Body of pancreas (tissue), 4 donors: ENCODE measurements around the gene UQCR10. TPM values are rescaled to one million over a fixed set of nuclear protein-coding genes. Genes with fewer than 3 reads are reported as not detected.

Experiments
- ATAC-seq: fragments of 150-250 bp; one replicate; pipeline ENCODE4 v1.9.1; 2016
- DNase-seq, 4 donors: peaks; one replicate each; pipeline ENCODE4 v3.0.0-alpha.2; 2019
- H3K27ac ChIP-seq, 4 donors: fragments of 200-600 bp; sonication (generic); 1 replicate in 3 of 4; 2 replicates in 1 of 4; pipeline versions ENCODE4 v1.5.1 to v1.6.1; 2016 to 2019; ENCODE audit warnings: mild to moderate bottlenecking in 1 of 4, mixed read lengths in 1 of 4, moderate library complexity in 1 of 4
- H3K27me3 ChIP-seq, 2 donors: fragments of 200-600 bp; sonication (generic); one replicate each; pipeline ENCODE4 v1.6.0; 2016; ENCODE audit warnings: mild to moderate bottlenecking in 1 of 2
- H3K36me3 ChIP-seq, 2 donors: fragments of 200-600 bp; sonication (generic); replicated peaks in 1 of 2; 2 replicates each; pipeline ENCODE4 v1.5.1; 2016; ENCODE audit warnings: low read depth in 2 of 2; ENCODE audit not compliant: insufficient read depth in 1 of 2
- H3K4me1 ChIP-seq: fragments of 200-600 bp; sonication (generic); one replicate; pipeline ENCODE4 v1.6.0; 2016
- H3K4me3 ChIP-seq, 2 donors: fragments of 200-600 bp; sonication (generic); 1 replicate in 1 of 2; 2 replicates in 1 of 2; pipeline ENCODE4 v1.5.1; 2016 to 2019
- H3K9me3 ChIP-seq, 3 donors: fragments of 200-600 bp; sonication (generic); 1 replicate in 2 of 3; 2 replicates in 1 of 3; pipeline ENCODE4 v1.5.1; 2016
- POLR2A ChIP-seq, 3 donors: fragments of 450-650 bp; IDR thresholded peaks; one replicate each; pipeline ENCODE4 v1.6.1; 2016; ENCODE audit warnings: antibody characterized with exemption in 3 of 3, mild to moderate bottlenecking in 2 of 3
- WGBS, 2 donors: methylation state at CpG; one replicate each; pipeline ENCODE4 v1.1.5; 2017; 5-methylcytosine and 5-hydroxymethylcytosine counted together
- intact Hi-C: fragments of 100-400 bp; cut with DNase I; formaldehyde crosslinking; loops from one replicate; pipeline ENCODE4 v1.15.1; 2023
- total RNA-seq, 2 donors: library from RNA; depleted of rRNA; stranded (reverse); fragments of >200 nt; gene quantifications; one replicate each; pipeline ENCODE4 v1.1.0, GENCODE V29; 2016
- TF ChIP-seq, protein P1 (sequence below), 7 experiments: fragments of 450-650 bp in 4 of 7; fragments of 200-600 bp in 3 of 7; sonication (generic) in 3 of 7; IDR thresholded peaks; one replicate each; pipeline ENCODE4 v1.5.1; 2016 to 2019; ENCODE audit warnings: antibody characterized with exemption in 7 of 7

Gene UQCR10
- total RNA-seq, 2 donors from 2014 or later = 21.0 to 27.4 TPM

DNA sequence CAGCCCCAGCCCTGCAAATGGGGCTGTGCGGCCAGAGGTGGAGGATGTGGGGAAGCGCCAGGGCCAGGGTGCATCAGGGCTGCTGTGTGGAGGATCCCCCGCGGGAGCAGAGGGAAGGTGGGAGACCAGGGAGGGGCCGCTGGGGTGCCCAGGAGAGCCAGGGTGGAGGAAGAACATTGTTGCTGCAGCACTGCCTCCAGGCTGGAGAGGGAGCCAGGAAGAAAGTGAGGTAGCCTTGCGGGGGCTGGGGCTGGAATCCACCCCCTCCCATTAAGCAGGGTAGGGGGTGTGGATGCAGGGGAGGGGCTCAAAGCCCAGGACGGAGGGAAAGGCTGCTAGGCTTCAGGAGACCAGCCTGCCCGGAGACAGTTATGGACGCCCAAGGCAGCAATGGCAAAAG lies 32.3 kb upstream of the UQCR10 start:
- TF ChIP-seq POLR2A (IDR thresholded peaks at IDR 0.05) = no peak
- TF ChIP-seq, protein P1, sequence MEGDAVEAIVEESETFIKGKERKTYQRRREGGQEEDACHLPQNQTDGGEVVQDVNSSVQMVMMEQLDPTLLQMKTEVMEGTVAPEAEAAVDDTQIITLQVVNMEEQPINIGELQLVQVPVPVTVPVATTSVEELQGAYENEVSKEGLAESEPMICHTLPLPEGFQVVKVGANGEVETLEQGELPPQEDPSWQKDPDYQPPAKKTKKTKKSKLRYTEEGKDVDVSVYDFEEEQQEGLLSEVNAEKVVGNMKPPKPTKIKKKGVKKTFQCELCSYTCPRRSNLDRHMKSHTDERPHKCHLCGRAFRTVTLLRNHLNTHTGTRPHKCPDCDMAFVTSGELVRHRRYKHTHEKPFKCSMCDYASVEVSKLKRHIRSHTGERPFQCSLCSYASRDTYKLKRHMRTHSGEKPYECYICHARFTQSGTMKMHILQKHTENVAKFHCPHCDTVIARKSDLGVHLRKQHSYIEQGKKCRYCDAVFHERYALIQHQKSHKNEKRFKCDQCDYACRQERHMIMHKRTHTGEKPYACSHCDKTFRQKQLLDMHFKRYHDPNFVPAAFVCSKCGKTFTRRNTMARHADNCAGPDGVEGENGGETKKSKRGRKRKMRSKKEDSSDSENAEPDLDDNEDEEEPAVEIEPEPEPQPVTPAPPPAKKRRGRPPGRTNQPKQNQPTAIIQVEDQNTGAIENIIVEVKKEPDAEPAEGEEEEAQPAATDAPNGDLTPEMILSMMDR (IDR thresholded peaks at IDR 0.05) = no peak
- H3K27ac ChIP-seq = no peak overlapping the region
- no peaks in the 10 kb centered on the region for H3K36me3 ChIP-seq
- 86 to 91% methylated on average over 8 of the region's 9 CpGs for WGBS, 2 donors
- ATAC-seq = no peak
- H3K27me3 ChIP-seq = no peaks in the 10 kb centered on the region
- H3K4me1 ChIP-seq = peaks cover 15% of the 10 kb centered on the region
- H3K4me3 ChIP-seq = no peak overlapping the region
- no peak for DNase-seq
- intact Hi-C loops = no loop called here
- no peaks in the 10 kb centered on the region for H3K9me3 ChIP-seq

DNA sequence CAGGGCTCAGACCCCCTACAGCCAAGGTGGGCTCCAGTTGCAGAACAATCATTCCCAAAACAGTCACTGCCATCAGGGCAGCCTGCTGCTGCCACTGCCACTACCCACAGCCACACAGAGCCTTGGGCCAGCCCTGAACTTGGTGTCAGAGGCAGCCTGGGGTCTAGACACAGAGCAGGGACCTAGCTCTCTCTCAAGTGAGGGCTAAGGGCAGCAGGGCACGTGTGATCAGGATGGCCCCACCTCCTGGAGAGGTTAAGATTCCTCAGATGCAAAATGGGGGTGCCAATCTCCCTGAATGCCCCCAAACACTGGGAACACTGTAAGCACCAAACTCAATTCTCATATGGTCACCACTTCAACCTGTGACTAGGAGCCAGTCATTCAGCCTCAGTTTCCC lies 31.8 kb upstream of the UQCR10 start:
- intact Hi-C loops = no loop called here
- WGBS, 2 donors = 63% methylated on average over 1 of the region's 1 CpG; no CpG with 5 or more reads in 1 of the 2 donors

DNA sequence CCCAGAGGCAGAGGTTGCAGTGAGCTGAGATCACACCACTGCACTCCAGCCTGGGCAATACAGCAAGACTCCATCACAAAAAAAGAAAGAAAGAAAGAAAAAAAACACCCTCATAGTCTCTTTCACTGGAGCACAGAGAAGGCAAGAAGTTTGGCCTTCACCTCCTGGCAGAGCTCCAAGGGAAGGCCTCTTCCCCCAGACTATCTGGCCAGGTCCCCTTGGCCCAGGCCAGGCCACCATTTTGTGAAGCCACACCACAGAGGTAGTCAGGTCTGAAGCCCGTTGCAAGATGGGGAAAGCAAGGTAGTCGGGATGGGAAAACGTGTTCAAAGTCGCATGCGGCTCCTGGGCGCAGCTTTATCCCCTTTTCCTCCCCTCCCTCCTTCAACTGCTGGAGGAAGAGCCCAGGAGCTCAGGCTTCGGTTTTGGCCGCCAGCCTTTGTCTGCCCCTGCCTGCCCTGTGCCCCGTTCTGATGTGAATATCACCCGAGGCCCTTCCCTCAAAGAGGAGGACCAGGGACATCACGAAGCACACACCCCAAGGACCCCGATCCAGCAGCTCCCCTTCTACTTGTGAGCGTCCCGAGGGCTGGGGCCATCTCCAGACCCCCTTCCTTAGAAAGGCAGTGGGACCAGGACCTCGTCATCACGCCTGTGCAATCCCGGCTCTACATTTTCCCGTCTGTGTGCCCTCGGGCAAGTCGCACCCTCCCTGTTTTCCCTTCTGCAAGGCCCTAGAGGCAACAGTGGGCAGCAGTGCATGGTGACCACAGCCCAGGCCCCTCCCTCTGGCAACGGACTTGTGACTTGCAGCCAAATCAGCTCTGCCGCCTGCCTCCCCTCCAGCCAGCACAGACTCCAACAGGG lies 29.7 kb upstream of the UQCR10 start:
- Histone ChIP-seq H3K4me3 (no peak overlapping the region), H3K4me1 (peaks cover 15% of the 10 kb centered on the region), H3K27ac (no peak overlapping the region), H3K27me3 (no peaks in the 10 kb centered on the region), H3K9me3 (no peaks in the 10 kb centered on the region), H3K36me3 (peaks cover 2 to 4% of the 10 kb centered on the region in 2 donors)
- ATAC-seq (no peak), DNase-seq (no peak)
- WGBS, 2 donors = 91 to 93% methylated on average over 19 to 22 of the region's 22 CpGs
- intact Hi-C loops = no loop called here
- TF ChIP-seq, protein P1 (IDR thresholded peaks at IDR 0.05) = no peak
- no peak for TF ChIP-seq POLR2A (IDR thresholded peaks at IDR 0.05)

More for the DNA sequence above, 31.8 kb upstream of the UQCR10 start:
- Histone ChIP-seq H3K4me1 (peaks cover 15% of the 10 kb centered on the region), H3K27me3 (no peaks in the 10 kb centered on the region), H3K27ac (no peak overlapping the region), H3K4me3 (no peak overlapping the region), H3K9me3 (no peaks in the 10 kb centered on the region), H3K36me3 (no peaks in the 10 kb centered on the region)
- ATAC-seq (no peak), DNase-seq (no peak)
- no peak for TF ChIP-seq POLR2A (IDR thresholded peaks at IDR 0.05)
- TF ChIP-seq, protein P1 (IDR thresholded peaks at IDR 0.05) = no peak

DNA sequence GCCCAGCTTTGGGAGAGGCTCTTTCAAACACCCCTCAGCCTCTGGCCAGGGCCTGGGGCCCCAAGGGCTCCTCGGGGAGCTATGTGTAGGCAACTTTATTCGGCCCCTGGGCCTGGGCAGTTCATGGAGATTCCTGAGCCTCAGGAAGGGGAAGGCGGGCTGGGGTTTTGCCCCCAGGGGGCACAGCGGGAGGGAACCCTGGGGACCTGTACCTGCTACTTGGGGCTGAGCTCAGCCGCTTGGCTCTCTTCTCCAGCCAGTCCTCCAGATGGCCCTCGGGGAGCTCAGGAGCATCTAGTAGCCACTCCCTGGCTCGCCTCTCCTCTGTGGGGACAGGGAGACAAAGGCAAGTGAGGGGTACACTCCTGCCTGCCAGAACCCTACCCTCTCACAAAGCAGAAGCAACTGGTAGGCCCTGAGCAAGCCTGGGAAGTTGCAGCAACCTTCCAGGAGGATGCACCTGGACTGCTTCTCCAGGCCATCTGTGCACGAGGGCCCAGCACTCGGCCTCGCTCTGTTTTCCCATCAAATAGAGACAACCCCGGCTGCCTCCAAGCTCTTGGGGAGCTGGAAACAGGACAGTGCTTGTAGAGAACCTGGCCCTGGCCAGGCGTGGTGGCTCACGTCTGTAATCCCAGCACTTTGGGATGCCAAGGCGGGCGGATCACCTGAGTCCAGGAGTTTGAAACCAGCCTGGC lies 28.9 kb upstream of the UQCR10 start:
- TF ChIP-seq, protein P1 (IDR thresholded peaks at IDR 0.05) = no peak
- no peak for TF ChIP-seq POLR2A (IDR thresholded peaks at IDR 0.05)
- no peak for DNase-seq
- peaks cover 2 to 4% of the 10 kb centered on the region in 2 donors for H3K36me3 ChIP-seq
- H3K27ac ChIP-seq = no peak overlapping the region
- intact Hi-C loops = no loop called here
- H3K27me3 ChIP-seq = no peaks in the 10 kb centered on the region
- WGBS, 2 donors = 89 to 90% methylated on average over 7 to 15 of the region's 15 CpGs
- ATAC-seq = no peak
- H3K4me3 ChIP-seq = no peak overlapping the region
- H3K4me1 ChIP-seq = peaks cover 11% of the 10 kb centered on the region
- H3K9me3 ChIP-seq = no peaks in the 10 kb centered on the region
